ENCODE data around the gene LTO1. TPM values are rescaled to one million over a fixed set of nuclear protein-coding genes. Genes with fewer than 3 reads are reported as not detected.

LTO1 gene
- total RNA-seq, 1 donor from 2014 or later = 21.4 TPM

DNA sequence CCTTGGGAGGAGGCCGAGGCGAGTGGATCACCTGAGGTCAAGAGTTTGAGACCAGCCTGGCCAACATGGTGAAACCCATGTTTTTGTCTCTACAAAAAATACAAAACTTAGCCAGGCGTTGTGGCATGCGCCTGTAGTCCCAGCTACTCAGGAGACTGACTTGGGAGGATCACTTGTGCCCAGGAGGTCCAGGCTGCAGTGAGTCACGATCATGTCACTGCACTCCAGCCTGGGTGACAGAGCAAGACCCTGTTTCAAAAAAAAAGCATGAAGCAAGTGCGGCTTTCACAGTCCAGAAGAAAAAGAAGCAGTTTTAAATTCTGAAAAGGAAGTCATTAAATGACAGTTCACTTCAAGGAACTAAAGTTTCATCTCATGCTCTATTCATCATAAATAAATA, 7.1 kb upstream of the LTO1 start:
- no peaks in the 10 kb centered on the region for H3K36me3 Mint-ChIP-seq (ENCODE audit: unreplicated experiment)
- no peak overlapping the region for H3K27ac Mint-ChIP-seq (ENCODE audit: unreplicated experiment)
- no peak for DNase-seq (ENCODE audit: extremely low spot score, unreplicated experiment)
- H3K27me3 Mint-ChIP-seq (ENCODE audit: unreplicated experiment) = peaks cover 8% of the 10 kb centered on the region
- no peaks in the 10 kb centered on the region for H3K9me3 Mint-ChIP-seq (ENCODE audit: unreplicated experiment)
- peaks cover 5% of the 10 kb centered on the region for H3K4me1 Mint-ChIP-seq (ENCODE audit: unreplicated experiment)
- no peak for TF ChIP-seq CTCF (IDR thresholded peaks at IDR 0.05)
- no peak overlapping the region for H3K4me3 Mint-ChIP-seq (ENCODE audit: unreplicated experiment)

- peaks cover 8% of the 10 kb centered on the region for H3K27me3 Mint-ChIP-seq (ENCODE audit: unreplicated experiment)
- H3K4me1 Mint-ChIP-seq (ENCODE audit: unreplicated experiment) = peaks cover 2% of the 10 kb centered on the region
- H3K27ac Mint-ChIP-seq (ENCODE audit: unreplicated experiment) = no peak overlapping the region
- no peaks in the 10 kb centered on the region for H3K36me3 Mint-ChIP-seq (ENCODE audit: unreplicated experiment)
- no peak for DNase-seq (ENCODE audit: extremely low spot score, unreplicated experiment)
- no peak overlapping the region for H3K4me3 Mint-ChIP-seq (ENCODE audit: unreplicated experiment)
- TF ChIP-seq CTCF (IDR thresholded peaks at IDR 0.05) = no peak
- no peaks in the 10 kb centered on the region for H3K9me3 Mint-ChIP-seq (ENCODE audit: unreplicated experiment)
These were observed 5.5 kb upstream of the LTO1 start for GRCh38 chr11:69680688-69681087.

DNA sequence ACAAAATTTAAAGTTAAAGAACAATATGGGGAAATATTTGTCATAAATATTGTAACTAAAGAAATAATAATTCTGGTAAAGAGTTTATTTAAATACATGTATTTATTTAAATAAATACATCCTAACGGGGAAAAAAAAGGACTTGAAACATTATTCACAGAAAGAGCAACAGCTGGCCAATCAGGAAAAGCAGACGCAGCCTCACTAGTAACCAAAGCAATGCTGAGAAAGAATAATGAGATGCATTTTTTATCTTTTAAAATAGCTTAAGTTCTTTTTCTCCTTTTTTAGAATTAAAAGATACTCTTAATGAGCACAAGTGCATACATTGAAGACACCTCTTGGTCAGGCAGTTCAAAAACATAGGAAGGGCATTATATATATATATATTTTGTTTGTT, 2.6 kb upstream of the LTO1 start:
- Mint-ChIP-seq H3K36me3 (ENCODE audit: unreplicated experiment) (peaks cover 3% of the 10 kb centered on the region), H3K27ac (ENCODE audit: unreplicated experiment) (no peak overlapping the region), H3K27me3 (ENCODE audit: unreplicated experiment) (peaks cover 8% of the 10 kb centered on the region), H3K4me3 (ENCODE audit: unreplicated experiment) (no peak overlapping the region), H3K4me1 (ENCODE audit: unreplicated experiment) (peaks cover 16% of the 10 kb centered on the region), H3K9me3 (ENCODE audit: unreplicated experiment) (no peaks in the 10 kb centered on the region)
- TF ChIP-seq CTCF (IDR thresholded peaks at IDR 0.05) = no peak
- DNase-seq (ENCODE audit: extremely low spot score, unreplicated experiment) = no peak

- Mint-ChIP-seq H3K4me3 (ENCODE audit: unreplicated experiment) (peak overlapping the region; percentile 95), H3K9me3 (ENCODE audit: unreplicated experiment) (no peaks in the 10 kb centered on the region), H3K36me3 (ENCODE audit: unreplicated experiment) (peaks cover 13% of the 10 kb centered on the region), H3K27me3 (ENCODE audit: unreplicated experiment) (peaks cover 8% of the 10 kb centered on the region), H3K4me1 (ENCODE audit: unreplicated experiment) (peaks cover 27% of the 10 kb centered on the region), H3K27ac (ENCODE audit: unreplicated experiment) (peak overlapping the region; percentile 86)
- TF ChIP-seq CTCF (IDR thresholded peaks at IDR 0.05) = no peak
- DNase-seq (ENCODE audit: extremely low spot score, unreplicated experiment) = no peak
These were observed 777 bp downstream of the LTO1 start for GRCh38 chr11:69674267-69674885.

DNA sequence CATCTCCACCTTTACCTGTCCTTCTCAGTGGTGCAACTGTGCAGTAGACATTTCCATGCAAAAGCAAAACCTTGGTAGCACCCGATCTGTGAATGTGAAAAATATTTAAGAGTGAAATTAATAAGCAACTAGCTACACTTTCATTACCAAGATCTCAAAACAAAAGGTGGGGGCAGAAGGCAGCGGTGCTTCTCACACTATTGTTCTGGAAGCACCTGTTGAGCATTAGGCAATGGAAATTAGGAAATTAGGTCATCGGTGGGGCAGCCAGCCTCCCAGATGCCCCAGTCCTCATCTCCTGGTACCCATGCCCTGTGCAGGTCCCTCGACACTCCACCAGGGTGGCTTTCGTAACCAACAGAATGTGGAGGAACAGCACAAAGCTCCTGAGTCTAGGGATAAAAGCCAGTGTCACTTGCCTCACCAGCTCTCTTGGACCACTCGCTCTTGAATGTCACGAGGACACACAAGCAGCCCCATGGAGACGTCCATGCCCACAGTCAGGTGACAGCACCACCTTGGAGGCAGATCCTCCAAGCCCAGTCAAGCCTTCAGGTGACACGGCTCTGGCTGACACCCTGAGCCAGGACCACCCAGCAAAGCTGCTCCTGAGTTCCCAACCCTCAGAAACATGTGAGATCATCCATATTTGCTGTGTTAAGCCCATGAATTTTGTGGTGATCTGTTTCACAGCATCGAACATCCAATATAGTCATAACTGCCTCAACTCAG, 3.3 kb downstream of the LTO1 start:
- H3K9me3 Mint-ChIP-seq (ENCODE audit: unreplicated experiment) = no peaks in the 10 kb centered on the region
- no peak overlapping the region for H3K4me3 Mint-ChIP-seq (ENCODE audit: unreplicated experiment)
- H3K36me3 Mint-ChIP-seq (ENCODE audit: unreplicated experiment) = peaks cover 25% of the 10 kb centered on the region
- TF ChIP-seq CTCF (IDR thresholded peaks at IDR 0.05) = no peak
- no peak overlapping the region for H3K27ac Mint-ChIP-seq (ENCODE audit: unreplicated experiment)
- no peak for DNase-seq (ENCODE audit: extremely low spot score, unreplicated experiment)
- no peaks in the 10 kb centered on the region for H3K27me3 Mint-ChIP-seq (ENCODE audit: unreplicated experiment)
- peaks cover 27% of the 10 kb centered on the region for H3K4me1 Mint-ChIP-seq (ENCODE audit: unreplicated experiment)
